GM18867 (cell line): Measurements from ENCODE around the gene PRSS2.
A peak's percentile ranks its signal among the peaks of the same experiment; 100 is the strongest.

ENCODE experiments used
- ATAC-seq: cut with Tn5 transposase; IDR thresholded peaks from one replicate; pipeline ENCODE4 v1.9.1; 2021; ENCODE audit warnings: mild to moderate bottlenecking, moderate library complexity; ENCODE audit not compliant: unreplicated experiment

Gene PRSS2

GRCh38 chr7:142784716-142785115 is 13.9 kb downstream of the PRSS2 start:
- no peak for ATAC-seq

GRCh38 chr7:142785841-142786250 is 15.1 kb downstream of the PRSS2 start:
- ATAC-seq, result no peak

GRCh38 chr7:142787034-142787768 is 16.4 kb downstream of the PRSS2 start:
- ATAC-seq, result no peak

- ATAC-seq, result no peak
Observed at GRCh38 chr7:142787783-142788182, 17.0 kb downstream of the PRSS2 start.

DNA sequence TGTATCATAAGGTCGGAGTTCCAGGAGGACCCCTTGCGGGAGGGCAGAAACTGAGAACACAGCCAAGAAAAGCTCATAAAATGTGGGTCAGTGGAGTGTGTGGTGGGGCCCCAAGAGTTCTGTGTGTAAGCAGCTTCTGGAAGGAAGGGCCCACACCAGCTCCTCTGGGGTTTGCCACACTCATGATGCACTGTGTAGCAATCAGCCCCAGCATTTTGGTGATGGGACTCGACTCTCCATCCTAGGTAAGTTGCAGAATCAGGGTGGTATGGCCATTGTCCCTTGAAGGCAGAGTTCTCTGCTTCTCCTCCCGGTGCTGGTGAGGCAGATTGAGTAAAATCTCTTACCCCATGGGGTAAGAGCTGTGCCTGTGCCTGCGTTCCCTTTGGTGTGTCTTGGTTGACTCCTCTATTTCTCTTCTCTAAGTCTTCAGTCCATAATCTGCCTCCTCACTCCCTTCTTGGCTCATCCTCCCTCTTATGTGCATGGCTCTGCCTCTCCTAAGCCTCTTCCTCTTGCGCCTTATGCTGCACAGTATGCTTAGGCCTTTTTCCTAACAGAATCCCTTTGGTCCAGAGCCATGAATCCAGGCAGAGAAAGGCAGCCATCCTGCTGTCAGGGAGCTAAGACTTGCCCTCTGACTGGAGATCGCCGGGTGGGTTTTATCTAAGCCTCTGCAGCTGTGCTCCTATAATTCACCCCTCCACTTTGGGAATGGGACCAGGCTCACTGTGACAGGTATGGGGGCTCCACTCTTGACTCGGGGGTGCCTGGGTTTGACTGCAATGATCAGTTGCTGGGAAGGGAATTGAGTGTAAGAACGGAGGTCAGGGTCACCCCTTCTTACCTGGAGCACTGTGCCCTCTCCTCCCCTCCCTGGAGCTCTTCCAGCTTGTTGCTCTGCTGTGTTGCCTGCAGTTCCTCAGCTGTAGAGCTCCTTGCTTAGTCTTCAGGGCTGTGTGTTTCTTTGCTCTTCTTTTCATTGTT is 17.8 kb downstream of the PRSS2 start:
- no peak for ATAC-seq

DNA sequence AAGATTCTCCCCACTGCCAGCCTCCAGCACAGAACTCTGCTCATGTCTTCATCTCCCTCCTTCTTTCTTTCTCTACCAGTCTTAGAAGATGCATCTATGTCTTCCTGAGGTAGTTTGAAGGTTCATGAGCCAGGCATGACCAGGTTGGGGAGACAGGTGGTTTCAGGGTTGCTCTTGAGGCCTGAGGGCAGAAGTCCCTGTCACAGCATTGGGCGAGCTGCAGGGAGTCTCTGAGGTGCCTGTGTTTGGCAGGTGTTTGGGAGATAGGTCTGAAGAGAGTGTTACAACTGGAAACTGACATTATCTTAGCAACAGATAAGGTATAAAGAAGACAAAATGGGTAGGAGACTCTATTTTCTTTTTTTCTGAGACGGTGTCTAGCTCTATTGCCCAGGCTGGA is 18.7 kb downstream of the PRSS2 start:
- ATAC-seq, result no peak

DNA sequence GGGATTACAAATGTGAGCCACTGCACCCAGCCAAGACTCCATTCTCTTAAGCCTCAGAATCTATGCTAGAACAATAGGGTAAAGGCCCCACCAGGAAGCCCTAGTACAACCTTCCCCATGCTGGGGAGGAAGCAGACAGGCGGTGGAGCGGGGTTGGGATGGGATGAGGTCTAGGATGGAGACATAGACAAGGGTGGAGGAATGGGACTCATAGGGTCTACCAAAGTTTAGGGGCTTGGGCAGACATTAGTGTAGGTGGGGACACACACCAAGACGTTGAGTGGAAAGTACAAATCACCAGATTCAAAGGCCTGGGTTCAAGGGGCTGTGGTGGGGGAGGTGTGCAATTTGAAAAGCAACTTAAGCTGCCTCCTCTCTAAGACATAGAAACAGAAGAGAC is 19.3 kb downstream of the PRSS2 start:
- ATAC-seq, result no peak

DNA sequence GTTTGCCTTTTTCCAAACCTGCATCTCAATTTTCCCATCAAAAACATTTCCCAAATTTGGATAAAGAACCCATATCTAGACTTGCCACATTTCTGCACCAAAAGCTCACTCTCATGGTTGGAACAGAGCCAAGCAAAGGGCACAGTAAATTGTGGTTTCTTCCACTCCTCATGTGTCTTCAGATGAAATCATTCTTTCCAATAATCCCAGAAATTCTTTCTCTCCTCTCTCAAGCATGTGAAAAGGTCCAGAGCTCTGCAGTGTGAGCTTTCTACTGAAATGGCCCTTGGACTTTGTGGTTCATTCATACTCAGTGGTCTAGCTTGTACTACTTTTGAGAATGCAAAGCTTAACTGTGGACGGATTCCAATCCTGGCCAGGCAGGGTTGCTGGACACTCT is 19.8 kb downstream of the PRSS2 start:
- ATAC-seq, result no peak

DNA sequence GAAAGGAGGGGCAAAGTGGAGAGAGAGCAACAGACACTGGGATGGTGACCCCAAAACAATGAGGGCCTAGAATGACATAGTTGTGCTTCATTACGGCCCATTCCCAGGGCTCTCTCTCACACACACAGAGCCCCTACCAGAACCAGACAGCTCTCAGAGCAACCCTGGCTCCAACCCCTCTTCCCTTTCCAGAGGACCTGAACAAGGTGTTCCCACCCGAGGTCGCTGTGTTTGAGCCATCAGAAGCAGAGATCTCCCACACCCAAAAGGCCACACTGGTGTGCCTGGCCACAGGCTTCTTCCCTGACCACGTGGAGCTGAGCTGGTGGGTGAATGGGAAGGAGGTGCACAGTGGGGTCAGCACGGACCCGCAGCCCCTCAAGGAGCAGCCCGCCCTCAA is 20.7 kb downstream of the PRSS2 start:
- no peak for ATAC-seq

- no peak for ATAC-seq
Observed at GRCh38 chr7:142792129-142792528, 21.4 kb downstream of the PRSS2 start.

DNA sequence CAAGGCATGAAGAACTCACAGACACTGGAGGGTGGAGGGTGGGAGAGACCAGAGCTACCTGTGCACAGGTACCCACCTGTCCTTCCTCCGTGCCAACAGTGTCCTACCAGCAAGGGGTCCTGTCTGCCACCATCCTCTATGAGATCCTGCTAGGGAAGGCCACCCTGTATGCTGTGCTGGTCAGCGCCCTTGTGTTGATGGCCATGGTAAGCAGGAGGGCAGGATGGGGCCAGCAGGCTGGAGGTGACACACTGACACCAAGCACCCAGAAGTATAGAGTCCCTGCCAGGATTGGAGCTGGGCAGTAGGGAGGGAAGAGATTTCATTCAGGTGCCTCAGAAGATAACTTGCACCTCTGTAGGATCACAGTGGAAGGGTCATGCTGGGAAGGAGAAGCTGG is 21.8 kb downstream of the PRSS2 start:
- ATAC-seq, result no peak

DNA sequence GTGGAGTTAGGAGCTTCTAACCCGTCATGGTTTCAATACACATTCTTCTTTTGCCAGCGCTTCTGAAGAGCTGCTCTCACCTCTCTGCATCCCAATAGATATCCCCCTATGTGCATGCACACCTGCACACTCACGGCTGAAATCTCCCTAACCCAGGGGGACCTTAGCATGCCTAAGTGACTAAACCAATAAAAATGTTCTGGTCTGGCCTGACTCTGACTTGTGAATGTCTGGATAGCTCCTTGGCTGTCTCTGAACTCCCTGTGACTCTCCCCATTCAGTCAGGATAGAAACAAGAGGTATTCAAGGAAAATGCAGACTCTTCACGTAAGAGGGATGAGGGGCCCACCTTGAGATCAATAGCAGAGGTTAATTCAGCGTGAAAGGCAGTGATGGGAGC is 22.4 kb downstream of the PRSS2 start:
- ATAC-seq, result no peak

GRCh38 chr7:142795339-142795863 is 24.6 kb downstream of the PRSS2 start:
- ATAC-seq, result no peak

- no peak for ATAC-seq
Observed at GRCh38 chr7:142796001-142796500, 25.3 kb downstream of the PRSS2 start.

GRCh38 chr7:142796501-142797390 is 26.0 kb downstream of the PRSS2 start:
- ATAC-seq, result peak; percentile 57

GRCh38 chr7:142797391-142798377 is 26.9 kb downstream of the PRSS2 start:
- ATAC-seq, result peak; percentile 49

DNA sequence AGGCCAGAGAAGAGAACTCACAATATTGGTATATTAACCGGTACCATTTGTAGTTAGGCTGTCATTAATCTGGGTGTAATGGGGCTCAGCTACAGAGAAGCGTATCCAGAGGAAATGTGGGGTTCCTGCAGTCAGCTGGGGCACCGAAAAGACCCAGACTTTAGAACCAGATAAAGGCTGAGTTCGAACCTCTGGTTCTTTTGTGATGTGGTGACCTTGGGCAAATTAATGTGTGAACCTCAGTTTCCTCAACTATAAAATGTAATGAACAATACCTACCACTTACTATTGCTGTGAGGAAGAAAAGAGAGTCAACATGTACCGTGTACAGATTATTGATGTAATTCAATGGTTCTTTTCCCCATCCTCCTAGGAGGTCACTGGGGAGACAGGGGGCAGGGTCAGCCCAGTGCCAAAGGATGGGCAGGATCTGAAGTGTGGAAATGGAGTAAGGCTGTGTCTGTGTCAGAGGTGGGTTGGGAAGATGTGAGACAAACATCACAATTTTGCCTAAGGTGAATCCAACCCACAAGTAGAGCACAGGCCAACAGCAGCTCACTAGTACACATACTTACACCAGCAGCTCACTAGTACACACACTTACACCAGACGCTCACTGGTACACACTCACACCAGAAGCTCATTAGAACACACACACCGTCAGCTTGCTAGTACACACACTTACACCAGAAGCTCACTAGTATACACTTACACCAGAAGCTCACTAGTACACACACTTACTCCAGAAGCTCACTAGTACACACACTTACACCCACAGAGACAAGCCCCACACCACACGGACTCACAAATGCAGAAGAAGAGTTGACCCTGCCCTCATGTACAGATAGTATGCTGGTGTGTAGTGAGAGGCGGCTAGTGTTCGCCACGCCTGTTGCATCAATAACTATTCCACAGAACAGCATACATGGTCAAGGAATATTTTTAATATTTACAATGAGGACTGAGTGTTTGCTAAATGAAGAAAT is 28.0 kb downstream of the PRSS2 start:
- no peak for ATAC-seq

DNA sequence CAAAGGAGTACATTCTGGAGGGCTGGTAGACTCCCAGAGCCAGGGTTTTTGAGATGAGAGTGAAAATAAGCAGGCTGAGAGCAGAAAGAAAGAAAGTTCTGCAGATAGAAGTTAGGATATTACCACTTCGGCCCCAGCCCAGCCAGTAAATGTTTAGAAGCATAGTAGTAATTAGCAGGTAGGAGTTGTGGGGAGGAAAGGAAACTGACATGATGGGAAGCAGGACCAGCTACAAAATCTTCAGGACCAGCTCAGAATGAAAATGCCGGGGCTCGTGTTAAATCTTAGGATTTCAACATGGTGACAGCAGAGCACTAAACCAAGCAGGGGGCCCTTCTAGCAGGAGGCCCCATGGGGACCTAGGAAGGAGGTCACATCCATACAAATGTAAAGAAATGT is 28.7 kb downstream of the PRSS2 start:
- no peak for ATAC-seq
